H9 (cell line): ENCODE results near the gene PCDHA4. TPM values are rescaled to one million over a fixed set of nuclear protein-coding genes. Genes with fewer than 3 reads are reported as not detected.
A peak's percentile ranks its signal among the peaks of the same experiment; 100 is the strongest.

ENCODE experiments used
- DNase-seq: peaks from one replicate; pipeline ENCODE4 v3.0.0-alpha.2; 2017
- H2AFZ ChIP-seq: one replicate; pipeline ENCODE4 v1.6.1; 2013; ENCODE audit warnings: mild to moderate bottlenecking, low read length, control low read depth, moderate library complexity
- H2AK5ac ChIP-seq: 2 replicates; pipeline ENCODE4 v1.6.1; 2013; ENCODE audit warnings: low read length, control low read depth, mixed read lengths; ENCODE audit not compliant: insufficient read length
- H2BK120ac ChIP-seq: one replicate; pipeline ENCODE4 v1.6.1; 2013; ENCODE audit warnings: low read depth, mild to moderate bottlenecking, low read length, control low read depth, inconsistent platforms; ENCODE audit not compliant: poor library complexity, severe bottlenecking
- H2BK12ac ChIP-seq: 2 replicates; pipeline ENCODE4 v1.6.1; 2013; ENCODE audit warnings: low read length, control low read depth, mixed read lengths, low read depth; ENCODE audit not compliant: insufficient read length
- H2BK15ac ChIP-seq: 2 replicates; pipeline ENCODE4 v1.6.1; 2013; ENCODE audit warnings: low read depth, low read length, control low read depth
- H2BK20ac ChIP-seq: one replicate; pipeline ENCODE4 v1.6.1; 2013; ENCODE audit warnings: low read depth, mild to moderate bottlenecking, low read length, control low read depth, inconsistent platforms; ENCODE audit not compliant: poor library complexity, severe bottlenecking
- H2BK5ac ChIP-seq: 2 replicates; pipeline ENCODE4 v1.6.1; 2013; ENCODE audit warnings: low read length, control low read depth, mixed read lengths; ENCODE audit not compliant: insufficient read length
- H3K14ac ChIP-seq: 2 replicates; pipeline ENCODE4 v1.6.1; 2013; ENCODE audit warnings: low read length, control low read depth; ENCODE audit not compliant: insufficient read depth
- H3K18ac ChIP-seq: 2 replicates; pipeline ENCODE4 v1.6.1; 2013; ENCODE audit warnings: low read depth, mild to moderate bottlenecking, mixed read lengths, low read length, control low read depth; ENCODE audit not compliant: insufficient read length
- H3K23ac ChIP-seq: 2 replicates; pipeline ENCODE4 v1.6.1; 2013; ENCODE audit warnings: low read length, control low read depth, mixed read lengths, low read depth; ENCODE audit not compliant: insufficient read length
- H3K23me2 ChIP-seq: 2 replicates; pipeline ENCODE4 v1.6.1; 2013; ENCODE audit warnings: low read depth, mild to moderate bottlenecking, mixed read lengths, low read length, control low read depth; ENCODE audit not compliant: insufficient read length, poor library complexity, severe bottlenecking
- H3K27ac ChIP-seq: 2 replicates; pipeline ENCODE4 v1.5.1; 2013; ENCODE audit warnings: low read length, control low read depth, mixed read lengths, low read depth; ENCODE audit not compliant: insufficient read length
- H3K27me3 ChIP-seq: 2 replicates; pipeline ENCODE4 v1.6.1; 2013; ENCODE audit warnings: low read length, control low read depth, inconsistent platforms; ENCODE audit not compliant: insufficient read depth
- H3K4ac ChIP-seq: 2 replicates; pipeline ENCODE4 v1.6.1; 2013; ENCODE audit warnings: low read depth, mild to moderate bottlenecking, control low read depth, inconsistent platforms, low read length, moderate library complexity
- H3K4me1 ChIP-seq: 2 replicates; pipeline ENCODE4 v1.6.1; 2013; ENCODE audit warnings: low read length, control low read depth, inconsistent platforms; ENCODE audit not compliant: insufficient read depth
- H3K4me2 ChIP-seq: 2 replicates; pipeline ENCODE4 v1.6.1; 2013; ENCODE audit warnings: low read length, control low read depth, mixed read lengths; ENCODE audit not compliant: insufficient read length, insufficient read depth
- H3K56ac ChIP-seq: 2 replicates; pipeline ENCODE4 v1.6.1; 2013; ENCODE audit warnings: low read depth, mild to moderate bottlenecking, mixed read lengths, low read length, control low read depth; ENCODE audit not compliant: insufficient read length
- H3K79me1 ChIP-seq: 2 replicates; pipeline ENCODE4 v1.6.1; 2013; ENCODE audit warnings: low read depth, mild to moderate bottlenecking, moderate library complexity, low read length, control low read depth, inconsistent platforms; ENCODE audit not compliant: insufficient read depth, poor library complexity, severe bottlenecking
- H3K79me2 ChIP-seq: 2 replicates; pipeline ENCODE4 v1.6.1; 2013; ENCODE audit warnings: low read length, control low read depth, inconsistent platforms; ENCODE audit not compliant: insufficient read depth
- H3K9ac ChIP-seq: 2 replicates; pipeline ENCODE4 v1.6.1; 2013; ENCODE audit warnings: low read length, control low read depth, mixed read lengths; ENCODE audit not compliant: insufficient read length; ENCODE audit errors: extremely low read depth
- H3K9me3 ChIP-seq: one replicate; pipeline ENCODE4 v1.6.1; 2013; ENCODE audit warnings: low read depth, low read length, inconsistent platforms; ENCODE audit not compliant: control insufficient read depth
- H3T11ph ChIP-seq: one replicate; pipeline ENCODE4 v1.6.1; 2013; ENCODE audit warnings: mild to moderate bottlenecking, low read length, control low read depth, inconsistent platforms
- H4K20me1 ChIP-seq: one replicate; pipeline ENCODE4 v1.6.1; 2013; ENCODE audit not compliant: control insufficient read depth, insufficient read length, insufficient read depth
- H4K5ac ChIP-seq: 2 replicates; pipeline ENCODE4 v1.6.1; 2013; ENCODE audit warnings: low read depth, mild to moderate bottlenecking, mixed read lengths, low read length, control low read depth; ENCODE audit not compliant: insufficient read length
- H4K8ac ChIP-seq: replicated peaks from 2 replicates; pipeline ENCODE4 v1.6.1; 2013; ENCODE audit warnings: low read length, control low read depth, mixed read lengths, low read depth; ENCODE audit not compliant: insufficient read length
- H4K91ac ChIP-seq: 2 replicates; pipeline ENCODE4 v1.6.1; 2013; ENCODE audit warnings: low read depth, mild to moderate bottlenecking, moderate library complexity, mixed read lengths, low read length, control low read depth; ENCODE audit not compliant: insufficient read length
- H3K27ac Mint-ChIP-seq, 3 experiments: 2 replicates in 2 of 3; 3 replicates in 1 of 3; pipeline ENCODE4 v1.8.0; 2020 to 2021; ENCODE audit warnings: mixed read lengths in 3 of 3, mild to moderate bottlenecking in 1 of 3, moderate library complexity in 1 of 3
- H3K27me3 Mint-ChIP-seq: 2 replicates; pipeline ENCODE4 v1.8.0; 2021; ENCODE audit warnings: low read depth, mild to moderate bottlenecking, moderate library complexity, mixed read lengths
- H3K36me3 Mint-ChIP-seq, 3 experiments: 2 replicates in 2 of 3; 3 replicates in 1 of 3; pipeline ENCODE4 v1.8.0; 2020 to 2021; ENCODE audit warnings: low read depth in 3 of 3, mixed read lengths in 3 of 3; ENCODE audit not compliant: insufficient read depth in 1 of 3
- H3K4me1 Mint-ChIP-seq, 2 experiments: 2 replicates each; pipeline ENCODE4 v1.8.0; 2020; ENCODE audit warnings: mixed read lengths in 2 of 2
- H3K4me3 Mint-ChIP-seq, 2 experiments: 2 replicates in 1 of 2; 3 replicates in 1 of 2; pipeline ENCODE4 v1.8.0; 2020 to 2021; ENCODE audit warnings: mild to moderate bottlenecking in 2 of 2, mixed read lengths in 2 of 2, moderate library complexity in 1 of 2
- H3K9me3 Mint-ChIP-seq, 2 experiments: 2 replicates in 1 of 2; 3 replicates in 1 of 2; pipeline ENCODE4 v1.8.0; 2020; ENCODE audit warnings: mild to moderate bottlenecking in 2 of 2, mixed read lengths in 2 of 2, moderate library complexity in 1 of 2
- WGBS: extraction: QIAGEN DNeasy Blood & Tissue Kit; methylation state at CpG from one replicate; pipeline ENCODE4 v1.1.7; 2013; ENCODE audit warnings: missing lambda C conversion rate, low lambda C conversion rate, mixed read lengths; ENCODE audit not compliant: insufficient read length; ENCODE audit errors: extremely low coverage; 5-methylcytosine and 5-hydroxymethylcytosine counted together
- total RNA-seq: library from RNA; stranded (reverse); gene quantifications from 2 replicates; pipeline ENCODE4 v1.2.1, GENCODE V29; 2021
- TF ChIP-seq, protein P1 (sequence below): fragments of 200-600 bp; sonication (generic); conservative IDR thresholded peaks from 3 replicates; pipeline ENCODE4 v1.8.0; 2021; ENCODE audit warnings: antibody characterized with exemption, mild to moderate bottlenecking

Gene PCDHA4
- total RNA-seq, 1 experiment from 2014 or later: 3.5 TPM

DNA sequence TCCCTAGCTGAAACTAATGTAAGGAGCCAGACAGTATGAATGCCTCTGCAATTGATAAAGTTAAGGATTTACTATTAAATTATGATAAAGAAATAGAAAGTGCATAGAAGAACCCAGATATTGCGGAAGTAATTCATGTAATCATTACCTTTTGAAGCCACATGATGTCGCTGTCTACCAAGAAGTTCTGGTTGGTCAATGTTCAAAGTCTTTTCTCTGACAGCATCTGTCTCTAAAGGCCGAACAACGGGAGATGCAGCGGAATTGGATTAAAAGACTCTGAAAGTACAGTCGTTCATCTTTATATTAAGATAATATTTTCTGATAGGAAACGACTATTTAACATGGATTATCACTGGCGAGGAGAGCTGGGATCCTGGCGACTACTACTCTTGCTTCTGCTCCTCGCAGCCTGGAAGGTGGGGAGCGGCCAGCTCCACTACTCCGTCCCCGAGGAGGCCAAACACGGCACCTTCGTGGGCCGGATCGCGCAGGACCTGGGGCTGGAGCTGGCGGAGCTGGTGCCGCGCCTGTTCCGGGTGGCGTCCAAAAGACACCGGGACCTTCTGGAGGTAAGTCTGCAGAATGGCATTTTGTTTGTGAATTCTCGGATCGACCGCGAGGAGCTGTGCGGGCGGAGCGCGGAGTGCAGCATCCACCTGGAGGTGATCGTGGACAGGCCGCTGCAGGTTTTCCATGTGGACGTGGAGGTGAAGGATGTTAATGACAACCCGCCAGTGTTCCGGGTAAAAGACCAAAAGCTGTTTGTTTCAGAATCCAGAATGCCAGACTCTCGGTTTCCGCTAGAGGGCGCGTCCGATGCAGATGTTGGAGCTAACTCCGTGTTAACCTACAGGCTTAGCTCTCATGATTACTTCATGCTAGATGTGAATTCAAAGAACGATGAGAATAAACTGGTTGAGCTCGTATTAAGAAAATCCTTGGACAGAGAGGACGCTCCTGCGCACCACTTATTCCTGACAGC is 34.4 kb downstream of the PCDHA4 start, which contains the start of gene PCDHA8:
PCDHA8 (plus strand) TSS at position 210 of the 985 bp plus-strand sequence; CDS start at position 345, 135 bp downstream.
- H2AK5ac ChIP-seq: no peak within 1 kb of the TSS
- no peak within 1 kb of the TSS for H2BK5ac ChIP-seq
- Mint-ChIP-seq H3K9me3 (peaks cover 2 to 5% of the 10 kb centered on the region in 2 experiments; a peak in 3 of 5 replicates), H3K36me3 (peaks cover 4 to 18% (median 8%) of the 10 kb centered on the region in 3 experiments; a peak in 5 of 7 replicates), H3K4me3 (peak within 1 kb of the TSS in 1 of 2 experiments; percentile 17; a peak in 1 of 5 replicates), H3K4me1 (0 out of 4 replicates have a peak, but pooled peaks cover 0 to 2% of the 10 kb centered on the region in 2 experiments), H3K27ac (no peak within 1 kb of the TSS), H3K27me3 (no peaks in the 10 kb centered on the region; the same call in 1 of the 2 replicates)
- no peak within 1 kb of the TSS for H3K18ac ChIP-seq
- H2BK15ac ChIP-seq: no peak within 1 kb of the TSS
- H3K27me3 ChIP-seq: no peaks in the 10 kb centered on the region
- no peak within 1 kb of the TSS for H3K56ac ChIP-seq
- H4K91ac ChIP-seq: no peak within 1 kb of the TSS
- H3K4ac ChIP-seq: no peak within 1 kb of the TSS
- no peaks in the 10 kb centered on the region for H3K79me2 ChIP-seq
- no peak within 1 kb of the TSS for H4K5ac ChIP-seq
- H2AFZ ChIP-seq: no peak within 1 kb of the TSS
- no peak within 1 kb of the TSS for H2BK12ac ChIP-seq
- H3K4me2 ChIP-seq: no peak within 1 kb of the TSS
- H3K79me1 ChIP-seq: no peaks in the 10 kb centered on the region
- no peaks in the 10 kb centered on the region for H3K23me2 ChIP-seq
- DNase-seq: peak; percentile 66
- H3K4me1 ChIP-seq: no peaks in the 10 kb centered on the region
- no CpG with 5 or more reads among the region's 47 CpGs for WGBS
- no peak within 1 kb of the TSS for H3K14ac ChIP-seq
- H4K20me1 ChIP-seq: no peaks in the 10 kb centered on the region
- H2BK120ac ChIP-seq: no peak within 1 kb of the TSS
- H3T11ph ChIP-seq: no peak within 1 kb of the TSS
- no peak within 1 kb of the TSS for H2BK20ac ChIP-seq
- TF ChIP-seq, protein P1, sequence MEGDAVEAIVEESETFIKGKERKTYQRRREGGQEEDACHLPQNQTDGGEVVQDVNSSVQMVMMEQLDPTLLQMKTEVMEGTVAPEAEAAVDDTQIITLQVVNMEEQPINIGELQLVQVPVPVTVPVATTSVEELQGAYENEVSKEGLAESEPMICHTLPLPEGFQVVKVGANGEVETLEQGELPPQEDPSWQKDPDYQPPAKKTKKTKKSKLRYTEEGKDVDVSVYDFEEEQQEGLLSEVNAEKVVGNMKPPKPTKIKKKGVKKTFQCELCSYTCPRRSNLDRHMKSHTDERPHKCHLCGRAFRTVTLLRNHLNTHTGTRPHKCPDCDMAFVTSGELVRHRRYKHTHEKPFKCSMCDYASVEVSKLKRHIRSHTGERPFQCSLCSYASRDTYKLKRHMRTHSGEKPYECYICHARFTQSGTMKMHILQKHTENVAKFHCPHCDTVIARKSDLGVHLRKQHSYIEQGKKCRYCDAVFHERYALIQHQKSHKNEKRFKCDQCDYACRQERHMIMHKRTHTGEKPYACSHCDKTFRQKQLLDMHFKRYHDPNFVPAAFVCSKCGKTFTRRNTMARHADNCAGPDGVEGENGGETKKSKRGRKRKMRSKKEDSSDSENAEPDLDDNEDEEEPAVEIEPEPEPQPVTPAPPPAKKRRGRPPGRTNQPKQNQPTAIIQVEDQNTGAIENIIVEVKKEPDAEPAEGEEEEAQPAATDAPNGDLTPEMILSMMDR: peak; percentile 68
- H4K8ac ChIP-seq: no peak within 1 kb of the TSS
- no peak within 1 kb of the TSS for H3K27ac ChIP-seq
- H3K9ac ChIP-seq: no peak within 1 kb of the TSS
- H3K23ac ChIP-seq: no peak within 1 kb of the TSS
- H3K9me3 ChIP-seq: no peaks in the 10 kb centered on the region
